ENCODE results near the gene BANF2. TPM values are rescaled to one million over a fixed set of nuclear protein-coding genes. Genes with fewer than 3 reads are reported as not detected.
A peak's percentile ranks its signal among the peaks of the same experiment; 100 is the strongest.

Gene BANF2
- total and polyA plus RNA-seq, 2 of the 13 experiments (the other 11 are each of a cell fraction or from before 2014, with no cell fraction given): 0.35 TPM; not detected in 1

DNA sequence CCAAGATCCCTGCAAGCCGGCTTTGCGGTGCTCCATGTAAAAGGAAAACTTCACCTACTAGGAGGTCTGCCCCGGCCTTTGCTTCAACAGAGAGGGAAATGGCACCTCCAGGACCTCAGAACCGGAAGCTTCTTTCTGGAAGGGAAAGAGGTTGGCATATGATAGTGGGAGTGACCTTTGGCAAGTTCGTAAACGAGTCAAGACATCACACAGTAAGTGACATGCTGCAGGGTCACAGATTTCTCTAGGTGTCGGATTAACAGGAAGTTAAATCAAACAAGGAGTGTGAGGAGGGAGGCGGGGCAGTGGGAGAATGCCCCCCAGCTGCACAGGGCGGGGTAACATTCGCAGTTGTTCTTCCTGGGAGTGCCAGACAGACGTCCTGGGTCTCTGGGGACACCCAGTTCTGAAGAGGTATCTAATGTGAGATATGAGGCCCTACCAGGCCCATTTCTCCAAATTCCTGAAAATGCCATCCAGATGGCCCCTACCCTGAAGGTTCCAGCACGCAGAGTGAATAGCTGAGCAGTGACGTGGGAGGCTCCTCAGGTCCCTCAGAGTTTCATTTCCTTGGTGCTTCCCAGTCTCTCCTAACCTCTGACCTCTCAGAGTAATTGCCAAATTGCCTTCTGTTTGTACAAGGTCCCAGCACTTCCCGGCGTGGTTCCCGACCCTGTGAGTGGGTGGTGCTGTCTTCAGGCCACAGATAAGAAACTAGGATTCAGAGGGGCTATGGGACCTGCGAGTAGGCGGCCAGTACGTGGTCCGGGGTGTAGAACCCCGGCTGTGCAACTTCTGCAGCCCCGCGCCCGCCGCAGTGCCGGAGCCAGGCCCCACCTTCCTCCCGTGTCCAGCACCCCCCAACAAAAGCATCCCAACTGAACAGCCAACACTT lies 19.6 kb upstream of the BANF2 start (continued):
- TF ChIP-seq, protein P1, sequence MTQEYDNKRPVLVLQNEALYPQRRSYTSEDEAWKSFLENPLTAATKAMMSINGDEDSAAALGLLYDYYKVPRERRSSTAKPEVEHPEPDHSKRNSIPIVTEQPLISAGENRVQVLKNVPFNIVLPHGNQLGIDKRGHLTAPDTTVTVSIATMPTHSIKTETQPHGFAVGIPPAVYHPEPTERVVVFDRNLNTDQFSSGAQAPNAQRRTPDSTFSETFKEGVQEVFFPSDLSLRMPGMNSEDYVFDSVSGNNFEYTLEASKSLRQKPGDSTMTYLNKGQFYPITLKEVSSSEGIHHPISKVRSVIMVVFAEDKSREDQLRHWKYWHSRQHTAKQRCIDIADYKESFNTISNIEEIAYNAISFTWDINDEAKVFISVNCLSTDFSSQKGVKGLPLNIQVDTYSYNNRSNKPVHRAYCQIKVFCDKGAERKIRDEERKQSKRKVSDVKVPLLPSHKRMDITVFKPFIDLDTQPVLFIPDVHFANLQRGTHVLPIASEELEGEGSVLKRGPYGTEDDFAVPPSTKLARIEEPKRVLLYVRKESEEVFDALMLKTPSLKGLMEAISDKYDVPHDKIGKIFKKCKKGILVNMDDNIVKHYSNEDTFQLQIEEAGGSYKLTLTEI (CRISPR knock-in tag; conservative IDR thresholded peaks at IDR 0.05): no peak
- TF ChIP-seq ZNF891 (CRISPR knock-in tag; IDR thresholded peaks at IDR 0.05) (peak; percentile 69; the same call in 1 of the 2 replicates), GFI1 (CRISPR knock-in tag; IDR thresholded peaks at IDR 0.05; ENCODE audit: borderline replicate concordance) (peak; percentile 38), HNRNPL (IDR thresholded peaks at IDR 0.05; ENCODE audit: low read depth, low read length) (no peak; the same call in 1 of the 2 replicates), MTA3 (CRISPR knock-in tag; IDR thresholded peaks at IDR 0.05) (no peak), ZNF775 (CRISPR knock-in tag; IDR thresholded peaks at IDR 0.05; ENCODE audit: borderline replicate concordance) (no peak), SALL2 (CRISPR knock-in tag; IDR thresholded peaks at IDR 0.05) (peak; percentile 96), ONECUT2 (CRISPR knock-in tag; IDR thresholded peaks at IDR 0.05) (0 out of 2 replicates have a peak, but pooled peaks have one; percentile 24), SIX1 (CRISPR knock-in tag; IDR thresholded peaks at IDR 0.05; ENCODE audit: borderline replicate concordance) (0 out of 2 replicates have a peak, but pooled peaks have one; percentile 28), NR2F2 (IDR thresholded peaks at IDR 0.05; ENCODE audit: borderline replicate concordance, low read depth) (peak; percentile 95), EHMT2 (IDR thresholded peaks at IDR 0.05; ENCODE audit: borderline replicate concordance, low read depth, low read length) (no peak), ZNF256 (CRISPR knock-in tag; conservative IDR thresholded peaks at IDR 0.05) (peak; percentile 71; the same call in 1 of the 2 replicates)
- TF ChIP-seq, protein P2, sequence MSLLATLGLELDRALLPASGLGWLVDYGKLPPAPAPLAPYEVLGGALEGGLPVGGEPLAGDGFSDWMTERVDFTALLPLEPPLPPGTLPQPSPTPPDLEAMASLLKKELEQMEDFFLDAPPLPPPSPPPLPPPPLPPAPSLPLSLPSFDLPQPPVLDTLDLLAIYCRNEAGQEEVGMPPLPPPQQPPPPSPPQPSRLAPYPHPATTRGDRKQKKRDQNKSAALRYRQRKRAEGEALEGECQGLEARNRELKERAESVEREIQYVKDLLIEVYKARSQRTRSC (CRISPR knock-in tag; IDR thresholded peaks at IDR 0.05; ENCODE audit: low read depth): no peak
- TF ChIP-seq, protein P3, sequence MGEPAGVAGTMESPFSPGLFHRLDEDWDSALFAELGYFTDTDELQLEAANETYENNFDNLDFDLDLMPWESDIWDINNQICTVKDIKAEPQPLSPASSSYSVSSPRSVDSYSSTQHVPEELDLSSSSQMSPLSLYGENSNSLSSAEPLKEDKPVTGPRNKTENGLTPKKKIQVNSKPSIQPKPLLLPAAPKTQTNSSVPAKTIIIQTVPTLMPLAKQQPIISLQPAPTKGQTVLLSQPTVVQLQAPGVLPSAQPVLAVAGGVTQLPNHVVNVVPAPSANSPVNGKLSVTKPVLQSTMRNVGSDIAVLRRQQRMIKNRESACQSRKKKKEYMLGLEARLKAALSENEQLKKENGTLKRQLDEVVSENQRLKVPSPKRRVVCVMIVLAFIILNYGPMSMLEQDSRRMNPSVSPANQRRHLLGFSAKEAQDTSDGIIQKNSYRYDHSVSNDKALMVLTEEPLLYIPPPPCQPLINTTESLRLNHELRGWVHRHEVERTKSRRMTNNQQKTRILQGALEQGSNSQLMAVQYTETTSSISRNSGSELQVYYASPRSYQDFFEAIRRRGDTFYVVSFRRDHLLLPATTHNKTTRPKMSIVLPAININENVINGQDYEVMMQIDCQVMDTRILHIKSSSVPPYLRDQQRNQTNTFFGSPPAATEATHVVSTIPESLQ (CRISPR knock-in tag; conservative IDR thresholded peaks at IDR 0.05): no peak
- TF ChIP-seq, protein P4, sequence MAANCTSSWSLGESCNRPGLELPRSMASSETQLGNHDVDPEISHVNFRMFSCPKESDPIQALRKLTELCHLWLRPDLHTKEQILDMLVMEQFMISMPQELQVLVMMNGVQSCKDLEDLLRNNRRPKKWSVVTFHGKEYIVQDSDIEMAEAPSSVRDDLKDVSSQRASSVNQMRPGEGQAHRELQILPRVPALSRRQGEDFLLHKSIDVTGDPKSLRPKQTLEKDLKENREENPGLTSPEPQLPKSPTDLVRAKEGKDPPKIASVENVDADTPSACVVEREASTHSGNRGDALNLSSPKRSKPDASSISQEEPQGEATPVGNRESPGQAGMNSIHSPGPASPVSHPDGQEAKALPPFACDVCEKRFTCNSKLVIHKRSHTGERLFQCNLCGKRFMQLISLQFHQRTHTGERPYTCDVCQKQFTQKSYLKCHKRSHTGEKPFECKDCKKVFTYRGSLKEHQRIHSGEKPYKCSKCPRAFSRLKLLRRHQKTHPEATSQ (CRISPR knock-in tag; IDR thresholded peaks at IDR 0.05; ENCODE audit: borderline replicate concordance): no peak
- TF ChIP-seq, protein P5, sequence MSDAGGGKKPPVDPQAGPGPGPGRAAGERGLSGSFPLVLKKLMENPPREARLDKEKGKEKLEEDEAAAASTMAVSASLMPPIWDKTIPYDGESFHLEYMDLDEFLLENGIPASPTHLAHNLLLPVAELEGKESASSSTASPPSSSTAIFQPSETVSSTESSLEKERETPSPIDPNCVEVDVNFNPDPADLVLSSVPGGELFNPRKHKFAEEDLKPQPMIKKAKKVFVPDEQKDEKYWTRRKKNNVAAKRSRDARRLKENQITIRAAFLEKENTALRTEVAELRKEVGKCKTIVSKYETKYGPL (CRISPR knock-in tag; IDR thresholded peaks at IDR 0.05): peak; percentile 49; the same call in 1 of the 2 replicates
- TF ChIP-seq, protein P6, sequence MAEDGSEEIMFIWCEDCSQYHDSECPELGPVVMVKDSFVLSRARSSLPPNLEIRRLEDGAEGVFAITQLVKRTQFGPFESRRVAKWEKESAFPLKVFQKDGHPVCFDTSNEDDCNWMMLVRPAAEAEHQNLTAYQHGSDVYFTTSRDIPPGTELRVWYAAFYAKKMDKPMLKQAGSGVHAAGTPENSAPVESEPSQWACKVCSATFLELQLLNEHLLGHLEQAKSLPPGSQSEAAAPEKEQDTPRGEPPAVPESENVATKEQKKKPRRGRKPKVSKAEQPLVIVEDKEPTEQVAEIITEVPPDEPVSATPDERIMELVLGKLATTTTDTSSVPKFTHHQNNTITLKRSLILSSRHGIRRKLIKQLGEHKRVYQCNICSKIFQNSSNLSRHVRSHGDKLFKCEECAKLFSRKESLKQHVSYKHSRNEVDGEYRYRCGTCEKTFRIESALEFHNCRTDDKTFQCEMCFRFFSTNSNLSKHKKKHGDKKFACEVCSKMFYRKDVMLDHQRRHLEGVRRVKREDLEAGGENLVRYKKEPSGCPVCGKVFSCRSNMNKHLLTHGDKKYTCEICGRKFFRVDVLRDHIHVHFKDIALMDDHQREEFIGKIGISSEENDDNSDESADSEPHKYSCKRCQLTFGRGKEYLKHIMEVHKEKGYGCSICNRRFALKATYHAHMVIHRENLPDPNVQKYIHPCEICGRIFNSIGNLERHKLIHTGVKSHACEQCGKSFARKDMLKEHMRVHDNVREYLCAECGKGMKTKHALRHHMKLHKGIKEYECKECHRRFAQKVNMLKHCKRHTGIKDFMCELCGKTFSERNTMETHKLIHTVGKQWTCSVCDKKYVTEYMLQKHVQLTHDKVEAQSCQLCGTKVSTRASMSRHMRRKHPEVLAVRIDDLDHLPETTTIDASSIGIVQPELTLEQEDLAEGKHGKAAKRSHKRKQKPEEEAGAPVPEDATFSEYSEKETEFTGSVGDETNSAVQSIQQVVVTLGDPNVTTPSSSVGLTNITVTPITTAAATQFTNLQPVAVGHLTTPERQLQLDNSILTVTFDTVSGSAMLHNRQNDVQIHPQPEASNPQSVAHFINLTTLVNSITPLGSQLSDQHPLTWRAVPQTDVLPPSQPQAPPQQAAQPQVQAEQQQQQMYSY (CRISPR knock-in tag; IDR thresholded peaks at IDR 0.05): 0 out of 2 replicates have a peak, but pooled peaks have one; percentile 22

Measured in HepG2 (cell line).